Suprapubic skin (tissue), 3 donors: Measurements from ENCODE around the gene URAD.

Source experiments
- EP300 ChIP-seq: sonication (generic); formaldehyde crosslinking; IDR thresholded peaks from one replicate; pipeline ENCODE4 v1.6.1; 2017; ENCODE audit warnings: antibody characterized with exemption
- POLR2A ChIP-seq, 2 donors: fragments of 450-650 bp; IDR thresholded peaks; one replicate each; pipeline ENCODE4 v1.6.1; 2017; ENCODE audit warnings: antibody characterized with exemption in 2 of 2, mild to moderate bottlenecking in 2 of 2, moderate library complexity in 2 of 2
- TF ChIP-seq, protein P1 (sequence below), 2 donors: fragments of 200-600 bp in 1 of 2; fragments of 450-650 bp in 1 of 2; sonication (generic) in 1 of 2; IDR thresholded peaks; one replicate each; pipeline ENCODE4 v1.5.1; 2016 to 2019; ENCODE audit warnings: antibody characterized with exemption in 2 of 2, mild to moderate bottlenecking in 1 of 2, moderate library complexity in 1 of 2

DNA sequence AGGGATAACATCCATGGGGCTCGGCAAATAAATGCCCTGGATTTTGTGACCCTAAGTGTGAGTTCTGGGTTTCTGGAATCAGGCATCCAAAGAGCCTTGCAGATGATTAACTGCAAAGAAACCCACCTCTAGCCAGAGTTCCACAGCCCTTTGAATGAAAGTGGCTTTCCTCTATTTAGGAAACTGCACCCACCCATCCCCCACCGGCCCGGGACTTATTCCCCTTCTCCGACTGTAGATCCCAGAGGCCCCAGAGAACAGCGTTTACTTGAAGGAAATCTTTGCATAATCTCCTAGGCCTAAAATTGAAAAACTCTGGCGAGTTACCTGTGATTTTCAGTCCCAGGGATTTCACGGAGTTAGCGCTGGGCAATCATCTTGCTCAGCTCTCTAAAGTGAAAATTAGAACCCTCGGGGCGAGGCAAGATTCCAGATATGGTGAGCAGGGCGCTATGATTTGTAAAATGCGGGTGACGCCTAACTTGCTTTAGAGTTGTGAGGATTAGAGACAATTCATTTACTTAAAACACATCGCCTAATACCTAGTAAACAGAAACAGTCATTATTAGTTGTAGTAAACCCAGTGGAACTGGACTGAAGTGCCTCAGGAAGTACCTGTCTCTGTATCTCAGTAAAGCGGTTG lies 9.4 kb downstream of the URAD start:
- TF ChIP-seq, protein P1, sequence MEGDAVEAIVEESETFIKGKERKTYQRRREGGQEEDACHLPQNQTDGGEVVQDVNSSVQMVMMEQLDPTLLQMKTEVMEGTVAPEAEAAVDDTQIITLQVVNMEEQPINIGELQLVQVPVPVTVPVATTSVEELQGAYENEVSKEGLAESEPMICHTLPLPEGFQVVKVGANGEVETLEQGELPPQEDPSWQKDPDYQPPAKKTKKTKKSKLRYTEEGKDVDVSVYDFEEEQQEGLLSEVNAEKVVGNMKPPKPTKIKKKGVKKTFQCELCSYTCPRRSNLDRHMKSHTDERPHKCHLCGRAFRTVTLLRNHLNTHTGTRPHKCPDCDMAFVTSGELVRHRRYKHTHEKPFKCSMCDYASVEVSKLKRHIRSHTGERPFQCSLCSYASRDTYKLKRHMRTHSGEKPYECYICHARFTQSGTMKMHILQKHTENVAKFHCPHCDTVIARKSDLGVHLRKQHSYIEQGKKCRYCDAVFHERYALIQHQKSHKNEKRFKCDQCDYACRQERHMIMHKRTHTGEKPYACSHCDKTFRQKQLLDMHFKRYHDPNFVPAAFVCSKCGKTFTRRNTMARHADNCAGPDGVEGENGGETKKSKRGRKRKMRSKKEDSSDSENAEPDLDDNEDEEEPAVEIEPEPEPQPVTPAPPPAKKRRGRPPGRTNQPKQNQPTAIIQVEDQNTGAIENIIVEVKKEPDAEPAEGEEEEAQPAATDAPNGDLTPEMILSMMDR (IDR thresholded peaks at IDR 0.05): no peak
- TF ChIP-seq EP300: no peak
- no peak for TF ChIP-seq POLR2A (IDR thresholded peaks at IDR 0.05)
